ENCODE measurements around the gene HEATR1.

Gene HEATR1

DNA sequence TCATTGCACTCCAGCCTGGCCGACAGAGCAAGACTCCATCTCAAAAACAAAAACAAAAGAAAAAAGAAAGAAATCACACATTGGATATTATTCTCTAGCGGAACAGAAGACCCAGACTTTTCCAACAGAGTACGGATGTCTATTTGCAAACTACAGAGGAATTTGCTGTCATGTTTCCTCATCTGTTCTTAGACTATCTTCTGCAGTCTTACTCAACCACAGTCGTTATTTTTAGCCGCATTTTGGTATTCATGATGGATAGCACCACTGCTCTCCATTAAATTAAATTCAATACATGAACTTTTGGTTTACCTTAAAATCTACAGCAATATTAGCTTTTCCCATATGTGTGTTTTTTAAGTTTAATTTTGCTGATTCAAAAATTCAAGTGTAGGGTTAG lies 14.2 kb upstream of the HEATR1 start:
- H3K36me3 ChIP-seq (ENCODE audit: control insufficient read depth in 2 of 2, insufficient read depth in 1 of 2, low read length in 2 of 2): no peaks in the 10 kb centered on the region
- H3K27ac ChIP-seq (ENCODE audit: extremely low read depth, low read depth, low read length): no peak overlapping the region
- no peaks in the 10 kb centered on the region for H3K4me1 ChIP-seq (ENCODE audit: control insufficient read depth, insufficient read depth, low read length)
- ChIA-PET CTCF (interaction anchor here (0.6 to 0.8 kb wide), 2 partner anchors 9 to 51 kb away, joined by 3 read pairs; no protein-coding TSS in a partner anchor), POLR2A (interaction anchor here (1.8 kb wide), 1 partner anchor 14 kb away, joined by 6 read pairs; the partner anchor contains the start of gene HEATR1)
- H3K4me3 ChIP-seq (ENCODE audit: low read depth, low read length): no peak overlapping the region
- TF ChIP-seq, protein P1, sequence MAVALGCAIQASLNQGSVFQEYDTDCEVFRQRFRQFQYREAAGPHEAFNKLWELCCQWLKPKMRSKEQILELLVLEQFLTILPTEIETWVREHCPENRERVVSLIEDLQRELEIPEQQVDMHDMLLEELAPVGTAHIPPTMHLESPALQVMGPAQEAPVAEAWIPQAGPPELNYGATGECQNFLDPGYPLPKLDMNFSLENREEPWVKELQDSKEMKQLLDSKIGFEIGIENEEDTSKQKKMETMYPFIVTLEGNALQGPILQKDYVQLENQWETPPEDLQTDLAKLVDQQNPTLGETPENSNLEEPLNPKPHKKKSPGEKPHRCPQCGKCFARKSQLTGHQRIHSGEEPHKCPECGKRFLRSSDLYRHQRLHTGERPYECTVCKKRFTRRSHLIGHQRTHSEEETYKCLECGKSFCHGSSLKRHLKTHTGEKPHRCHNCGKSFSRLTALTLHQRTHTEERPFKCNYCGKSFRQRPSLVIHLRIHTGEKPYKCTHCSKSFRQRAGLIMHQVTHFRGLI (tag by site-specific recombination; IDR thresholded peaks at IDR 0.05): no peak
- TF ChIP-seq, protein P2, sequence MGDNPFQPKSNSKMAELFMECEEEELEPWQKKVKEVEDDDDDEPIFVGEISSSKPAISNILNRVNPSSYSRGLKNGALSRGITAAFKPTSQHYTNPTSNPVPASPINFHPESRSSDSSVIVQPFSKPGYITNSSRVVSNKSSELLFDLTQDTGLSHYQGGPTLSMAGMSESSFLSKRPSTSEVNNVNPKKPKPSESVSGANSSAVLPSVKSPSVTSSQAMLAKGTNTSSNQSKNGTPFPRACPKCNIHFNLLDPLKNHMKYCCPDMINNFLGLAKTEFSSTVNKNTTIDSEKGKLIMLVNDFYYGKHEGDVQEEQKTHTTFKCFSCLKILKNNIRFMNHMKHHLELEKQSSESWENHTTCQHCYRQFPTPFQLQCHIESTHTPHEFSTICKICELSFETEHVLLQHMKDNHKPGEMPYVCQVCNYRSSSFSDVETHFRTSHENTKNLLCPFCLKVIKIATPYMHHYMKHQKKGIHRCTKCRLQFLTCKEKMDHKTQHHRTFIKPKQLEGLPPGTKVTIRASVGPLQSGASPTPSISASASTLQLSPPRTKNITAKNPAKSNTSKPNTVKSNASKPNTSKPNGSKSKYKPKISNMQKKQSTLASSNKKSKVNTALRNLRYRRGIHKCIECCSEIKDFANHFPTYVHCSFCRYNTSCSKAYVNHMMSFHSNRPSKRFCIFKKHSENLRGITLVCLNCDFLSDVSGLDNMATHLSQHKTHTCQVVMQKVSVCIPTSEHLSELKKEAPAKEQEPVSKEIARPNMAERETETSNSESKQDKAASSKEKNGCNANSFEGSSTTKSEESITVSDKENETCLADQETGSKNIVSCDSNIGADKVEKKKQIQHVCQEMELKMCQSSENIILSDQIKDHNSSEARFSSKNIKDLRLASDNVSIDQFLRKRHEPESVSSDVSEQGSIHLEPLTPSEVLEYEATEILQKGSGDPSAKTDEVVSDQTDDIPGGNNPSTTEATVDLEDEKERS (tag by site-specific recombination; IDR thresholded peaks at IDR 0.05): no peak
- TF ChIP-seq ZNF19 (tag by site-specific recombination; IDR thresholded peaks at IDR 0.05; ENCODE audit: low read depth) (no peak), ZFP69B (tag by site-specific recombination; IDR thresholded peaks at IDR 0.05) (no peak), ZNF830 (tag by site-specific recombination; IDR thresholded peaks at IDR 0.05; ENCODE audit: low read depth) (no peak), HOXD13 (CRISPR knock-in tag; IDR thresholded peaks at IDR 0.05; ENCODE audit: borderline replicate concordance) (no peak), SCRT1 (tag by site-specific recombination; IDR thresholded peaks at IDR 0.05; ENCODE audit: borderline replicate concordance) (no peak), ZNF555 (tag by site-specific recombination; conservative IDR thresholded peaks at IDR 0.05) (no peak), ZNF548 (tag by site-specific recombination; IDR thresholded peaks at IDR 0.05) (no peak), ZFP41 (tag by site-specific recombination; IDR thresholded peaks at IDR 0.05; ENCODE audit: borderline replicate concordance) (no peak), ZNF600 (tag by site-specific recombination; IDR thresholded peaks at IDR 0.05) (no peak), TRIM28 (IDR thresholded peaks at IDR 0.05; ENCODE audit: borderline replicate concordance, low read length) (no peak)
- TF ChIP-seq, protein P3, sequence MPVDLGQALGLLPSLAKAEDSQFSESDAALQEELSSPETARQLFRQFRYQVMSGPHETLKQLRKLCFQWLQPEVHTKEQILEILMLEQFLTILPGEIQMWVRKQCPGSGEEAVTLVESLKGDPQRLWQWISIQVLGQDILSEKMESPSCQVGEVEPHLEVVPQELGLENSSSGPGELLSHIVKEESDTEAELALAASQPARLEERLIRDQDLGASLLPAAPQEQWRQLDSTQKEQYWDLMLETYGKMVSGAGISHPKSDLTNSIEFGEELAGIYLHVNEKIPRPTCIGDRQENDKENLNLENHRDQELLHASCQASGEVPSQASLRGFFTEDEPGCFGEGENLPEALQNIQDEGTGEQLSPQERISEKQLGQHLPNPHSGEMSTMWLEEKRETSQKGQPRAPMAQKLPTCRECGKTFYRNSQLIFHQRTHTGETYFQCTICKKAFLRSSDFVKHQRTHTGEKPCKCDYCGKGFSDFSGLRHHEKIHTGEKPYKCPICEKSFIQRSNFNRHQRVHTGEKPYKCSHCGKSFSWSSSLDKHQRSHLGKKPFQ (tag by site-specific recombination; IDR thresholded peaks at IDR 0.05): no peak
- TF ChIP-seq, protein P4, sequence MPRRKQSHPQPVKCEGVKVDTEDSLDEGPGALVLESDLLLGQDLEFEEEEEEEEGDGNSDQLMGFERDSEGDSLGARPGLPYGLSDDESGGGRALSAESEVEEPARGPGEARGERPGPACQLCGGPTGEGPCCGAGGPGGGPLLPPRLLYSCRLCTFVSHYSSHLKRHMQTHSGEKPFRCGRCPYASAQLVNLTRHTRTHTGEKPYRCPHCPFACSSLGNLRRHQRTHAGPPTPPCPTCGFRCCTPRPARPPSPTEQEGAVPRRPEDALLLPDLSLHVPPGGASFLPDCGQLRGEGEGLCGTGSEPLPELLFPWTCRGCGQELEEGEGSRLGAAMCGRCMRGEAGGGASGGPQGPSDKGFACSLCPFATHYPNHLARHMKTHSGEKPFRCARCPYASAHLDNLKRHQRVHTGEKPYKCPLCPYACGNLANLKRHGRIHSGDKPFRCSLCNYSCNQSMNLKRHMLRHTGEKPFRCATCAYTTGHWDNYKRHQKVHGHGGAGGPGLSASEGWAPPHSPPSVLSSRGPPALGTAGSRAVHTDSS (tag by site-specific recombination; IDR thresholded peaks at IDR 0.05): no peak
- TF ChIP-seq, protein P5, sequence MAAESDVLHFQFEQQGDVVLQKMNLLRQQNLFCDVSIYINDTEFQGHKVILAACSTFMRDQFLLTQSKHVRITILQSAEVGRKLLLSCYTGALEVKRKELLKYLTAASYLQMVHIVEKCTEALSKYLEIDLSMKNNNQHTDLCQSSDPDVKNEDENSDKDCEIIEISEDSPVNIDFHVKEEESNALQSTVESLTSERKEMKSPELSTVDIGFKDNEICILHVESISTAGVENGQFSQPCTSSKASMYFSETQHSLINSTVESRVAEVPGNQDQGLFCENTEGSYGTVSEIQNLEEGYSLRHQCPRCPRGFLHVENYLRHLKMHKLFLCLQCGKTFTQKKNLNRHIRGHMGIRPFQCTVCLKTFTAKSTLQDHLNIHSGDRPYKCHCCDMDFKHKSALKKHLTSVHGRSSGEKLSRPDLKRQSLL (tag by site-specific recombination; IDR thresholded peaks at IDR 0.05): no peak
- TF ChIP-seq, protein P6, sequence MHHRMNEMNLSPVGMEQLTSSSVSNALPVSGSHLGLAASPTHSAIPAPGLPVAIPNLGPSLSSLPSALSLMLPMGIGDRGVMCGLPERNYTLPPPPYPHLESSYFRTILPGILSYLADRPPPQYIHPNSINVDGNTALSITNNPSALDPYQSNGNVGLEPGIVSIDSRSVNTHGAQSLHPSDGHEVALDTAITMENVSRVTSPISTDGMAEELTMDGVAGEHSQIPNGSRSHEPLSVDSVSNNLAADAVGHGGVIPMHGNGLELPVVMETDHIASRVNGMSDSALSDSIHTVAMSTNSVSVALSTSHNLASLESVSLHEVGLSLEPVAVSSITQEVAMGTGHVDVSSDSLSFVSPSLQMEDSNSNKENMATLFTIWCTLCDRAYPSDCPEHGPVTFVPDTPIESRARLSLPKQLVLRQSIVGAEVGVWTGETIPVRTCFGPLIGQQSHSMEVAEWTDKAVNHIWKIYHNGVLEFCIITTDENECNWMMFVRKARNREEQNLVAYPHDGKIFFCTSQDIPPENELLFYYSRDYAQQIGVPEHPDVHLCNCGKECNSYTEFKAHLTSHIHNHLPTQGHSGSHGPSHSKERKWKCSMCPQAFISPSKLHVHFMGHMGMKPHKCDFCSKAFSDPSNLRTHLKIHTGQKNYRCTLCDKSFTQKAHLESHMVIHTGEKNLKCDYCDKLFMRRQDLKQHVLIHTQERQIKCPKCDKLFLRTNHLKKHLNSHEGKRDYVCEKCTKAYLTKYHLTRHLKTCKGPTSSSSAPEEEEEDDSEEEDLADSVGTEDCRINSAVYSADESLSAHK (tag by site-specific recombination; IDR thresholded peaks at IDR 0.05): no peak
- H3K9me3 ChIP-seq (ENCODE audit: control insufficient read depth, insufficient read depth, low read depth, low read length): 0 out of 2 replicates have a peak, but pooled peaks cover 2% of the 10 kb centered on the region

Data from HEK293 (cell line).